A204.1 (cell line): ENCODE data around the gene KCNJ12.
"Not testable (repeated sequence)": the region's sequence is repeated elsewhere in the genome, so short reads cannot be mapped to it uniquely, and the experiment has no call there.

Experiments
- FAIRE-seq: peaks from 2 replicates; lab custom pipeline; 2012; peaks lifted over from hg19 to GRCh38; lab: Jason Lieb, UNC

Gene KCNJ12

GRCh38 chr17:21422311-21423189 lies 46.4 kb downstream of the KCNJ12 start:
- FAIRE-seq: not testable (repeated sequence)

GRCh38 chr17:21423190-21423493 lies 47.0 kb downstream of the KCNJ12 start:
- not testable (repeated sequence) for FAIRE-seq

GRCh38 chr17:21424697-21425096 lies 48.5 kb downstream of the KCNJ12 start:
- FAIRE-seq: not testable (repeated sequence)

GRCh38 chr17:21425321-21425720 lies 49.2 kb downstream of the KCNJ12 start:
- no peak for FAIRE-seq

GRCh38 chr17:21425736-21426135 lies 49.6 kb downstream of the KCNJ12 start:
- FAIRE-seq: no peak

- FAIRE-seq: not testable (repeated sequence)
Observed at GRCh38 chr17:21426246-21426645, 50.1 kb downstream of the KCNJ12 start.

- not testable (repeated sequence) for FAIRE-seq
Observed at GRCh38 chr17:21426876-21427275, 50.7 kb downstream of the KCNJ12 start.

GRCh38 chr17:21427727-21428126 lies 51.6 kb downstream of the KCNJ12 start:
- FAIRE-seq: not testable (repeated sequence)

- FAIRE-seq: not testable (repeated sequence)
Observed at GRCh38 chr17:21428752-21429424, 52.7 kb downstream of the KCNJ12 start.

GRCh38 chr17:21429921-21430628 lies 53.9 kb downstream of the KCNJ12 start:
- not testable (repeated sequence) for FAIRE-seq

- FAIRE-seq: not testable (repeated sequence)
Observed at GRCh38 chr17:21433971-21434370, 57.8 kb downstream of the KCNJ12 start.

GRCh38 chr17:21434976-21435375 lies 58.8 kb downstream of the KCNJ12 start:
- FAIRE-seq: not testable (repeated sequence)

GRCh38 chr17:21436481-21436880 lies 60.3 kb downstream of the KCNJ12 start:
- FAIRE-seq: not testable (repeated sequence)

GRCh38 chr17:21436883-21437836 lies 61.0 kb downstream of the KCNJ12 start:
- FAIRE-seq: not testable (repeated sequence)

- not testable (repeated sequence) for FAIRE-seq
Observed at GRCh38 chr17:21438316-21439014, 62.3 kb downstream of the KCNJ12 start.

- not testable (repeated sequence) for FAIRE-seq
Observed at GRCh38 chr17:21439015-21439336, 62.8 kb downstream of the KCNJ12 start.

GRCh38 chr17:21445091-21445650 lies 69.0 kb downstream of the KCNJ12 start:
- no peak for FAIRE-seq

- FAIRE-seq: not testable (repeated sequence)
Observed at GRCh38 chr17:21447552-21447951, 71.4 kb downstream of the KCNJ12 start.

- not testable (repeated sequence) for FAIRE-seq
Observed at GRCh38 chr17:21449891-21450290, 73.7 kb downstream of the KCNJ12 start.

GRCh38 chr17:21451975-21452374 lies 75.8 kb downstream of the KCNJ12 start:
- FAIRE-seq: no peak
